Keratinocyte (primary cell): Measurements from ENCODE around the gene PPP2R5C. TPM values are rescaled to one million over a fixed set of nuclear protein-coding genes. Genes with fewer than 3 reads are reported as not detected.

Experiments
- DNase-seq: peaks from one replicate; pipeline ENCODE4 v3.0.0-alpha.2; 2011; ENCODE audit warnings: low read depth, missing footprints, low spot score
- FAIRE-seq: peaks from 2 replicates; lab custom pipeline; 2011; peaks lifted over from hg19 to GRCh38; lab: Jason Lieb, UNC
- H2AFZ ChIP-seq: 2 replicates; pipeline ENCODE4 v1.6.0; 2012; ENCODE audit warnings: low read length, control low read depth, inconsistent platforms; ENCODE audit not compliant: control insufficient read depth
- H3K27ac ChIP-seq: 2 replicates; pipeline ENCODE4 v1.5.1; 2011; ENCODE audit warnings: low read length; ENCODE audit not compliant: control insufficient read depth, insufficient read depth
- H3K27me3 ChIP-seq: 3 replicates; pipeline ENCODE4 v1.6.0; 2011; ENCODE audit warnings: low read length; ENCODE audit not compliant: control insufficient read depth, insufficient read depth; ENCODE audit errors: extremely low read depth
- H3K36me3 ChIP-seq, 2 experiments: 2 replicates in 1 of 2; 3 replicates in 1 of 2; pipeline ENCODE4 v1.5.1; 2011; ENCODE audit warnings: low read length in 2 of 2, mild to moderate bottlenecking in 1 of 2; ENCODE audit not compliant: control insufficient read depth in 2 of 2, insufficient read depth in 2 of 2; ENCODE audit errors: extremely low read depth in 1 of 2
- H3K4me1 ChIP-seq: 3 replicates; pipeline ENCODE4 v1.5.1; 2011; ENCODE audit warnings: low read length; ENCODE audit not compliant: control insufficient read depth, insufficient read depth; ENCODE audit errors: extremely low read depth
- H3K4me2 ChIP-seq: 3 replicates; pipeline ENCODE4 v1.6.0; 2011; ENCODE audit warnings: low read depth, low read length; ENCODE audit not compliant: control insufficient read depth, insufficient read depth; ENCODE audit errors: extremely low read depth
- H3K4me3 ChIP-seq, 3 experiments: fragments of 200-600 bp in 1 of 3; sonication (generic) in 1 of 3; 2 replicates in 2 of 3; 3 replicates in 1 of 3; pipeline ENCODE4 v1.5.1; 2011 to 2016; ENCODE audit warnings: low read length in 3 of 3, mild to moderate bottlenecking in 3 of 3, control low read depth in 2 of 3, inconsistent platforms in 1 of 3, low read depth in 1 of 3, mixed read lengths in 1 of 3, mixed run types in 1 of 3, moderate library complexity in 1 of 3; ENCODE audit not compliant: control insufficient read depth in 2 of 3, insufficient read depth in 2 of 3; ENCODE audit errors: extremely low read depth in 1 of 3
- H3K79me2 ChIP-seq: 2 replicates; pipeline ENCODE4 v1.6.0; 2012; ENCODE audit warnings: low read length; ENCODE audit not compliant: control insufficient read depth, insufficient read depth
- H3K9ac ChIP-seq: 3 replicates; pipeline ENCODE4 v1.6.0; 2011; ENCODE audit warnings: low read length; ENCODE audit not compliant: control insufficient read depth, insufficient read depth; ENCODE audit errors: extremely low read depth
- H3K9me1 ChIP-seq: 3 replicates; pipeline ENCODE4 v1.6.0; 2011; ENCODE audit warnings: low read length; ENCODE audit not compliant: control insufficient read depth, insufficient read depth; ENCODE audit errors: extremely low read depth
- H3K9me3 ChIP-seq: 2 replicates; pipeline ENCODE4 v1.5.1; 2012; ENCODE audit warnings: low read depth, low read length; ENCODE audit not compliant: control insufficient read depth
- H4K20me1 ChIP-seq: 3 replicates; pipeline ENCODE4 v1.6.0; 2011; ENCODE audit warnings: low read length; ENCODE audit not compliant: control insufficient read depth, insufficient read depth; ENCODE audit errors: extremely low read depth
- CTCF ChIP-seq, 3 experiments: IDR thresholded peaks in 1 of 3; conservative IDR thresholded peaks in 1 of 3; optimal IDR thresholded peaks in 1 of 3; 2 replicates in 2 of 3; 3 replicates in 1 of 3; pipeline versions ENCODE3 to v1.5.1; 2011; ENCODE audit warnings: low read length in 3 of 3, mild to moderate bottlenecking in 3 of 3, moderate library complexity in 2 of 3, control low read depth in 1 of 3, inconsistent platforms in 1 of 3; ENCODE audit not compliant: insufficient read depth in 2 of 3; ENCODE audit errors: extremely low read depth in 1 of 3
- EZH2 ChIP-seq: IDR thresholded peaks from one replicate; pipeline ENCODE4 v1.6.1; 2012; ENCODE audit warnings: inconsistent platforms, mild to moderate bottlenecking, low read length, moderate library complexity
- dilution Hi-C: fragments of 300-500 bp; cut with MboI; formaldehyde crosslinking; loops from one replicate; pipeline ENCODE4 v1.7.0; 2020; ENCODE audit warnings: low sequenced_read_pairs; ENCODE audit not compliant: extremely low pct_ligation_motif_present
- polyA plus RNA-seq, 5 experiments: library from polyadenylated mRNA; depleted of rRNA in 3 of 5; stranded (reverse) in 3 of 5; stranded (forward) in 1 of 5; unstranded in 1 of 5; fragments of >200 nt; gene quantifications; 1 replicate in 1 of 5; 2 replicates in 3 of 5; 3 replicates in 1 of 5; pipeline versions ENCODE4 v1.2.1 to v1.2.3, GENCODE V29; 2011 to 2012; ENCODE audit warnings: missing spikeins in 2 of 5, low read depth in 1 of 5, low replicate concordance in 1 of 5

PPP2R5C gene
- polyA plus RNA-seq, 1 donor (not counting 4 experiments of a cell fraction or from before 2014, with no cell fraction given): 105 TPM

DNA sequence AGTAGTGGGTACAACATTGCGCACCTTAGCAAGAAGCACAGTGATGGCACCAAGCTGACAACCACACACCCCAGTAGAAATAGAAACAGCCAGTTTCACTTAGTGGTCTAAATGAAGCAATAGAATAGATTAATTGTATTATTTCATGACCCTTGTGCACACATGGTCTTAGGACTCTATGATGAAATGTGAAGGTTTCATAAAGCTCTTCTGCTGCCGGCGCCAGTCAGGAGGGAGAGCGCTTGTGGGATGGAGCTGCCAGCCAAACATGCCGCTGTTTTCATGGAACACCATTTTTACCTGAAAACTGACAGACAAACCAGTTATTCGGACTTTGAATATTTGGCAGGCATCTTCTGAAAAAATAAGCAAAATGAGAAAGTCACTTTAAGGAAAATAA lies 100.0 kb downstream of the PPP2R5C start:
- H4K20me1 ChIP-seq: peaks cover 2% of the 10 kb centered on the region
- dilution Hi-C loops: no loop called here
- no peak overlapping the region for H3K27ac ChIP-seq
- FAIRE-seq (no peak), DNase-seq (no peak)
- no peaks in the 10 kb centered on the region for H3K27me3 ChIP-seq
- no peak overlapping the region for H3K4me2 ChIP-seq
- H3K4me3 ChIP-seq: no peak overlapping the region
- TF ChIP-seq CTCF (optimal IDR thresholded peaks at IDR 0.05 in 1 of 3, IDR thresholded peaks at IDR 0.05 in 1 of 3, conservative IDR thresholded peaks at IDR 0.05 in 1 of 3; ENCODE audit: extremely low read depth in 1 of 3, insufficient read depth in 2 of 3, low read length in 3 of 3) (no peak), EZH2 (no peak)
- peaks cover 6 to 19% of the 10 kb centered on the region in 2 experiments for H3K36me3 ChIP-seq
- H3K79me2 ChIP-seq: peaks cover 27% of the 10 kb centered on the region
- no peaks in the 10 kb centered on the region for H3K4me1 ChIP-seq
- no peak overlapping the region for H3K9ac ChIP-seq
- no peaks in the 10 kb centered on the region for H3K9me1 ChIP-seq
- H2AFZ ChIP-seq: no peak overlapping the region
- no peaks in the 10 kb centered on the region for H3K9me3 ChIP-seq

- no peak for TF ChIP-seq CTCF (optimal IDR thresholded peaks at IDR 0.05 in 1 of 3, IDR thresholded peaks at IDR 0.05 in 1 of 3, conservative IDR thresholded peaks at IDR 0.05 in 1 of 3; ENCODE audit: extremely low read depth in 1 of 3, insufficient read depth in 2 of 3, low read length in 3 of 3)
- no peak for TF ChIP-seq EZH2
- no peak overlapping the region for H3K27ac ChIP-seq
- H3K4me3 ChIP-seq: no peak overlapping the region
- no peaks in the 10 kb centered on the region for H3K27me3 ChIP-seq
- dilution Hi-C loops: no loop called here
- H3K79me2 ChIP-seq: peaks cover 24% of the 10 kb centered on the region
- H3K36me3 ChIP-seq: peaks cover 5 to 13% of the 10 kb centered on the region in 2 experiments
- H3K9me1 ChIP-seq: no peaks in the 10 kb centered on the region
- no peak for FAIRE-seq
- H2AFZ ChIP-seq: no peak overlapping the region
- H3K4me2 ChIP-seq: no peak overlapping the region
- peaks cover 2% of the 10 kb centered on the region for H4K20me1 ChIP-seq
- H3K9ac ChIP-seq: no peak overlapping the region
- H3K4me1 ChIP-seq: no peaks in the 10 kb centered on the region
- H3K9me3 ChIP-seq: no peaks in the 10 kb centered on the region
- DNase-seq: no peak
These were observed 100.7 kb downstream of the PPP2R5C start for GRCh38 chr14:101862177-101862576.
